Activated T-cell treated with anti-CD3 and anti-CD28 coated beads, Interleukin-2, amount 50 U/mL, for 48 hours (primary cell): ENCODE measurements around the gene LUZP1.

Source experiments
- DNase-seq, 2 experiments: peaks; one replicate each; pipeline ENCODE4 v3.0.0-alpha.2; 2020

Gene LUZP1

DNA sequence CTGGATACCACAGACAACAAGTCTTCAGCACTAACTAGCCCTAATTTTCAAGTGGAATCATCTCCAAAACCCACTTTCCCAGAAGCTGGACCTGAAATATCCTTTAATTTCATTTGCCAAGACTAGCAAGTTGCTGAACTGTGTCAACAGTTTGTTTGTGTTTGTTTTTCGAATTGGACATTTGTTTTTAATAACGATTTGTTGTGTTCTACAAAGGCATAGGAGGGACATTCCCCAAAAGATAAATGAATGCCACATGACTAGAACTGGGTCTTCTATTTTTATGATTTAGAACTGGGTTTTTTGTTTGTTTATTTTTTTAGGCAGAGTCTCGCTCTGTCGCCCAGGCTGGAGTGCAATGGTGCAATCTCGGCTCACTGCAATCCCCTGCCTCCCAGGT lies 17.9 kb downstream of the LUZP1 start:
- DNase-seq: no peak

DNA sequence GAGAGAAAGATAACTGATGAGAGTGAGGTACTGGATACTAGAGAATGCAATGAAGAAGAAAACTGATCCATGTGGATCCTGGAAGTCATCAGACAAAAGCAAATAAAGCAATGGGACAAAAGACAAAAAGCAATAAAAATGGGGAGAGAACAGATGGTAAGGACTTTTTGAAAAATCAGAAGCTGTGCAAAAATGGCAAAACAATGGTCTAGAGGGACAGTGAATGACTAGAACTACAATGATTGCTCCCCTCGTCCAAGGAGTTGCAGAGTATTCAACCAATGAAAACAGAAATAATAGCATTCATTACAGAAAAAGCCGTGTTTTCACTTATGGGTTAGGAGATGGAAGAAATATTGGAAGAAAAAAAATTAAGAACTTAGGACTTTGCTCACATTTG lies 18.5 kb downstream of the LUZP1 start:
- no peak for DNase-seq

DNA sequence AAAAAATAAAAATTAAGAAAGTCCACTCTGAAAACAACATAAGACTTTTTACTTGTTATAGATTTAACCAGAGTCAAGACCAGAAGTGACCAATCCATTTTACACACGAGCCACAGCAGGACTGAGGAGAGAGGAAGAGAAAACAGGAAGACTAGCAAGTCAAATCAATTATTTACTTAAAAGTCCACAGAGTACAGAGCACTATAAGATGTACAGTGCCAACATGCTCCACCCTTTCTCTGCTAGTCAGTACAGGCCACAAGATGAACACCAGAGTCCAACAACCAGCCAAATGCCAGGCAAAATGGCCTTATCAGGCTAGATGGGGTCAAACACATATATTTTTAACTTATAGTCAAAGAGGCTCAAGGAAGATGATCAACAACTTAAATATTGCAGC lies 19.5 kb downstream of the LUZP1 start:
- no peak for DNase-seq

DNA sequence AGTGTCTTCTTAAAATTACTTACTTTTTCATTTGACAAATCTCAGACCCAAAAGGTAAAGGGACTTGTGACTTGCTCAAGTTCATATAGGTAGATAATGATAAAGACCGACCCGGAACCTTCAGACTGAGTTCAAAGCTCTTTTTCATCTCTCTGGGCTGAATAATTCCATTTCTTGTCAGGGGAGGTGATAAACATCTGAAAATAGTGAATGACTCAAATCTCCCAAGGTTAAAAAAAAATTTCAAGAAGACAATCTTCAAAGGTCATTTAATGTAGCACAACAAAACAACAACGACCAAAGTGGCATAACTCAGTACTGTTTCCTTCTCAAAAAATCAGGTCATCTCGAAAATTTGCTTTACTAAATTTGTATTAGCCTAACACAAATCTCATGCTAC lies 20.6 kb downstream of the LUZP1 start:
- no peak for DNase-seq

DNA sequence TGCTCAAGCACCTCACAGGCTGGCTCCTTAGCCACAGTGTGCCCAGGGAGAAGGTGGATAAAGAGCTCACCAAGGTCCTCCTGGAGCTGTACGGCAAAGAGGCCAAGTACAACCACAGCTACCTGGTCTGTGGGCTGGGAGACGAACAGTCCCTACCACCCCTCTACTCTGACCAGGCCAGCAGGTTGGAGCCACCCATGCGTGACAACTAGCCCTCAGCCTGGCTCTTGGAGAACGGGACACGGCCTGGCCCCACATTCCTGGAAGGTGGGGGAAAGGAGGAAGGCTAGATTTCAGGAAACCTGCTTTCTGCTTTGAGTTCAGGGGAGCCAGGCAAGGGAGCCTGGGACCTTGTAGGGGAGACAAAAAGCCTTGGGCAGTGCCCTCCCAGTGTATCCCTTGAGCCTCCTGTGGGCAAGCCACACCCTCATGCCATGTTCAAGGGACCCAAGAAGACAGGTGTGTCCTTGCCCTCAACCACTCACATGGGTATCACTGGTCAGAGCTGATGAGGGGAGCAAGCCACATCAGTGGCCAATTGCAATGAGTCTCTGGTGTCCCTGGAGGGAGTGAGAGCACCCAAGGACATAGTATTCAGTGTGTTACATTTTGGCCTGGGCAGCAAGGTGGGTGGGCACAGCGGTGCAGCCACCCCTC lies 27.6 kb downstream of the LUZP1 start:
- no peak for DNase-seq

DNA sequence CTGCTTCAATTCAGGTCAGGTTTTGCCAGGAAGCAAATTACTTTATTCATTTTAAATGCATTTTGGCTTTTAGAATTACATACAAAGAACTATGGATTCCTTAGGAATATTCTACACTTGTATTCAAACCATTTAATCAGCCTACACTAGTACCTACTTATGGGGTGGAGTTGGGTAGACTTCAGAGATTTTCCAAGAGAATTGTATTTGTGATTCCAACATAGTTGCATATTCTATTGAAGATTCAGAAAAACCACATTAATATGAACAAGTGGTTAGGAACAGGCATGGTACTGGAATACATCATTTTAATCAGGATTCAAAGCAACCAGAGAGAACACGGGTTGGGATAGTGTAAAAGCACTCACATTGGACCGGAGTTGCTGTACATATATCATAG lies 33.4 kb downstream of the LUZP1 start:
- DNase-seq: no peak

DNA sequence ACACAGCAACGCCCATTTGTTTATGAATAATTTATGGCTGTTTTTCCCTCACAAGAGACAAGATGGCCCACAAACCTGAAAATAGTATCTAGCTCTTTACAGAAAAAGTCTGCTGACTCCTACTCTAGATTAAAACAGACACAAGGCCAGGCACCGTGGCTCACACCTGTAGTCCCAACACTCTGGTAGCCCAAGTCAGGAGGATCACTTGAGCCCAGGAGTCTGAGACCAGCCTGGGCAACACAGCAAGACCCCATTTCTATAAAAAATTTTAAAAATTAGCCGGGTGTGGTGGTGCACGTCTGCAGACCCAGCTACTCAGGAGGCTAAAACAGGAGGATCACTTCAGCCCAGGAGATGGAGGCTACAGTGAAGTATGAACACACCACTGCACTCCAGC lies 34.6 kb downstream of the LUZP1 start:
- no peak for DNase-seq

DNA sequence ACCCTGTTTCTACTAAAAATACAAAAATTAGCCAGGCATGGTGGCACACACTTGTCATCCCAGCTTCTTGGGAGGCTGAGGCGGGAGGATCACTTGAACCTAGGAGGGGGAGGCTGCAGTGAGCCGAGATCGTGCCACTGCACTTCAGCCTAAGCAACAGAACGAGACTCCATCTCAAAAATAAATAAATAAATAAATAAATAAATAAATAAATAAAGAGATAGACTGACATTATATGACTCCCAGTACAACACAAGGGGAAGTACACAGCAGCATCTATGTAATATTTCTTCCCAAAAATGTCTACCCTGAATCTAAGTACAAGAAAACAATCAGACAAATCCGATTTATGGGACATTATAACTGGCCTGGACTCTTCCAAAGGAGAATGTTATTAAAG lies 35.1 kb downstream of the LUZP1 start:
- no peak for DNase-seq

DNA sequence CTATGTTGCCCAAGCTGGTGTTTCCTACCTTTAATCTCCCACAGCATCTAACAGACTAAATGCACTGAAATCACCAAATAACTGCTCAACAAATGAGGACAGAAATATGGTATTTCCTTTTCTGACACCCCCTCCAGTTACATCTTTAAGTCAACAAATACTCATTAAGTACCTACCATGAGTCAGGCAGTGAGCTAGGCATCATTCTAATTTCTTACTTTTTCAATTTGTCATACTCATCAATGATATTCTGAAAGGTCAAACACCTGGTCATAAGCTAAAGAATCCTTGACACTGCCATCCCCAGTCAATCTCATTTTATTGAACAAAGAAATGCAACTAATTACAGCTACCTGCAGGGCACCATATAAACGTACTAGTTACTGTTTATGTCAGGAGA lies 36.6 kb downstream of the LUZP1 start:
- DNase-seq: no peak

DNA sequence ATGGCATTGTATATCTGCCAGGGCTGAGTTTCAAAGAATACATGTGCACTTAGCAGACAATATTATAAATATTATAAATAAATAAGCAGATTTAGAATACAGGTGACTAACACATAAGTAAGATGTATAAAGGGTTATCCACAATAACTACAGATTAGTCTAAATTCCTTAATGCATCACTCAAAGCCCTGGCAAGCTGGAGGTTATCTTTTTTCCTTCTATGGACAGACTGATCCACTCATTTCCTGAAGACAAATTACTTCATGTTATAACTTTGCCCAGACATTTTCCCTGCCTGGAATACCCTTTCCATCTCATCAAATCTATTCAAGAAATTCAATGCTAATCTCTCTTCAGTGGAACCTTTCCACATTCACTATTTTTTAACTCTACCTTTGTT lies 38.8 kb downstream of the LUZP1 start:
- no peak for DNase-seq

DNA sequence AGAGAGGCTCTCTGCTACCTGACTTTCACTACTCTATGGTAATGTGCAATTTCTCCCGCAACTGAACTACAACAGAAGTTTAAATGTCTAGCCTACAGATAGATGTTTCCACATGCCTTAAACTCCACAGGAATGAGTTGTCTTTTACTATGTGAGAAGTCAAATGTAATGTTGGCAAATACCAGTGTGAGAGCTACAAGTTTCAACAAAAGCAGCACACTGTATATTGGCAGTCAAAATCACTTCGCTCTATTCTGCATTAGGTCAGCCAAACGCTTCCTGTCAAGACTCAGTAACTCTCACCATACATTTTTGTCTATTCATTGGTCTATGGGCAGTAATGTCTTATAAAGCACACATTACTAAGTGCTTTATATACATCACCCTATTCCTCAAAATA lies 41.9 kb downstream of the LUZP1 start:
- DNase-seq: no peak

DNA sequence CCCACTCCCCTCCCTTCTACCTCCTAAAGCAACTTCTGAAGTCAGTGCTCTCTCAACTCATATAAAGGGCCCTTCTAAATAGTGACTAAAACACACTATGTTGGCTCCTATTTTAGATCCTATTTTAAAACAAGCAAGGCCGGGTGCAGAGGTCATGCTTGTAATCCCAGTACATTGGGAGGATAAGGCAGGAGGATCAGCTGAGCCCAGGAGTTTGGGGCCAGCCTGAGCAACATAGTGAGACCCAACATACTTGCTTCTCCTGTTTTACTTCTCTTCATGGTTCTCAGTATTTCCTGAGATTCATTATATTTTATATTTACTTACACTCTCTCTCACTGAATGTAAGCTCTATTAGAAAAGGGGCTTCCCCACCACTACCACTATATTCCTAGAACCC lies 42.5 kb downstream of the LUZP1 start:
- DNase-seq: no peak

DNA sequence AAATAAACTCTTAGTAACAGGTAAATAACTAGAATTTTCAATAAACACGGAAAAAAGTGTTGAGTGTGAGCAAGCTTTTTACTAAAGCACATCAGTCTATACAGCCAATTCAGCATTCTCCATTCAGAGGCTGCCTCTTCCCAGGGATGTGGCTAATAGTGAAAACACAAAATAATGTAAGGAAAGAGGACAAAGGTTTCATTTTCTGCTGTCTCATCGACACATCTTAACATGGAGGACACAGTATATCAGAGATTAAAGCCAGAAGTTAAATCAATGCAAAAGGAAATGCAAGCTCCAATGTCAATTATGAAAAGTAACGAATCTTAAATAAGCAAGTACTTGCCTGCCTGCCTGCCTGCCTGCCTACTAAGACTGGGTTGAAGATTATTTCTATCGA lies 43.2 kb downstream of the LUZP1 start:
- DNase-seq: no peak

DNA sequence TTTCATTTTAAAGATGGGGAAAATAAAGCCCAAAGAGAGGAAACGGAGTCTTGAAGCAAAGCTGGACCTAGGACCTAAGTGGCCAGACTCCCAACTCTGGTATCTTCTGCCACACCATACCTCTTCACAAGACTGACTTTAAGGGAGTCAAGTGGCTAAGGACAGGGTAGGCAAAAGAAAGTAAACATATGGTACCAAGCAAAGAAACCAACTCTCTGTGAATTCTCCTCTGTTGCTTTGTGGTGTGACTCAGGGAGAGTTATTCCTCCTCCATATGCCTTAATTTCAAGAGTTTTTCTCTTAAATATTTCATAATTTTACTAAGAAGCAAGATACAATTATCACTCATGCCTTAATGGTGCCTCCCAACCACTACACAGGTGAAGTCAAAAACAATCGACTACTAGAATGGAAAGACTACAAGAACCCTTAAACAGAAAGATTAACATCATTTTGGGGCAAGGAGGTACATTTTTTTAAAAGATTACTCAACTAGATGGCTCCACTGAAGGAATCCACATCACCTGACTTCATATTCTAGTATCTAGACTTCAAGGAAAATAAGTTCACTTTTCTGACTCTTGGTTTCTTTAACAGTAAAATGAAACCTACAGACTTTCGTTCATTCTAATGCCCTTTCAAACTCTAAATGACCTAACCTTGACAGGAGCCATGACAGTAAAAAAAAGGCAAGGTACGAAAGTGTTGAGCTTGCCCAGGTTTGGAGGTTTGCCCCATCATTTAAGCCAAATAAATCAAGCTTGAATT lies 44.2 kb downstream of the LUZP1 start:
- no peak for DNase-seq

DNA sequence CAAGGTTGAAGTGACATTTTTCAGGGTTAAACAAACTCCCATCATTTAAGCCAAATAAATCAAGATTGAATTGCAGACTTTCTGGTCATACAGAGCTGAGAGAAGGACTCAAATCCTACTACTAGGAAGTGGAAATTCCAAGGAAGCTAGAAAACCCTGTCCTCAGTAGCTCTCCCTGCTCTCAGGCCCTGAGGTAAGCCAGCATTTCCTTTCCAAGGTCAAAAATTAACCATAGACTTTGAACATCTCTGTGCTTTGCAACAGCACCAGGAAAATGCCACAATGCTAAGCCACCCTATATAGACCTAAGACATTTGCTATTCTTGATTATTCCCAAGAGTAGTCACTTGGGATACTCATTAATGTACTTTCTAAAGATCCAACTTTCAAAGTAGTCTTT lies 45.1 kb downstream of the LUZP1 start:
- DNase-seq: no peak

DNA sequence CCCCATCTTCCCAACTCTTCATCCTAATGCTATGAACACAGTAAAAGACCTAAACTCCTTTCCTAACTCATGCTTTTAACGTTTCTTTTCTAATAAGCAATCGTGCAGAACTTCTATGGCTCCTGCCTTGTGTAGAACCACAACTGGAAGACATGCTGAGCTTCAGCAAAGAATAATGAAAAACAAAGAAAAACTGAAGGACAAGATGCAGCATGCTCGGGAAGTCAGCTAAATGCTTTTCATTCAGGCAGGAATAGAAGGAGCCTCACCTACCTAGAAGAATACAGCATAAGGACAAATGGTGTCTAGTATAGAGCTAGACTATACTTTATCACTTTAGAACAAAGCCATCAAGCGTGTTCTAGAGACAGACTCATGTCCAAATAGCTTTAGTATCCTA lies 45.9 kb downstream of the LUZP1 start:
- DNase-seq: no peak

DNA sequence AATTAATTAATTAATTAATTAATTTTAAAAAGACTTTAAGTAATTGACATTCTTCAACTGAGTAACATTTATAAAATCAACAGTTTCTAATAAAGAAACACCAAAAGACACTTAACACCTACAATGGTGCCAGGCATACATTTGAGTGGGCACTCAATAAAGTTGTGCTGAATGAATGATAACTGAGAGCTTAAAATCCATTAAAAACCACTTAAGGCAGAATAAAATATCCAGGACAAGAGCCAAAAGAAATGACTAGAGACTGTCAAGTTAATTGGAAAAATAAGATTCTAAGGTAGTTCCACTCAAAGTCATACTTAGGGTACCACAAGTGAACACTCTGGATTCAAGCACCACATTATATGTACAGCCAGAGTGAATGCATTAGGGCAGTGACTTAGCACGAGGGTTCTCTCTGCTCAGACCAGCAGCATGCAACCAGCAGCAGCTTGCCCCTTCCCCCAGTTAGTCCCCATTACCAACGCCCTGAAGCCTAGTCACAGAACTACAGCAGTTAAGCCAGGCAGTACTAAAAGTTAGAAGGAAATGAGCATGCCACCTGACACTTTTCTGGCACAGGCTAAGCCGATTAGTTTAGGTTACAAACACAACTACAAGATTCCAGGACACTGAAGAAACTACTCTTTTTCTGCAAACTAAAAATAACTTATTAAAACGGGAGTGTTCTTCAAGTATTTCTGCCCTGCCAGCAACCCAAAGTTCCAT lies 46.5 kb downstream of the LUZP1 start:
- no peak for DNase-seq

DNA sequence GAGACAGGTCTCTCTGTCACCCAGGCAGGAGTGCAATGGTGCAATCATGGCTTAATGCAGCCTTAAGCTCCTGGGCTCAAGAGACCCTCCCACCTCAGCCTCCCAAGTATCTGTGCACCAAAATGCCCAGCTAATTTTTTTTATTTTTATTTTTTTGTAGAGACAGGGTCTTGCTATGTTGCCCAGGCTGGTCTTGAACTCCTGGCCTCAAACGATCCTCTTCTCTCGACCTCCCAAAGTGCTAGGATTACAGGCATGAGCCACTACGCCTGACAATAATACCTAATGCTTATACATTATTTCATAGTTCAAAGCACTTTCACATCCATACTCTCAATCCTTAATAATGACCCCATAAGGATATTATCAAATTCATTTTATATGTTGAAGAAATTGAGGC lies 48.3 kb downstream of the LUZP1 start:
- DNase-seq: no peak

DNA sequence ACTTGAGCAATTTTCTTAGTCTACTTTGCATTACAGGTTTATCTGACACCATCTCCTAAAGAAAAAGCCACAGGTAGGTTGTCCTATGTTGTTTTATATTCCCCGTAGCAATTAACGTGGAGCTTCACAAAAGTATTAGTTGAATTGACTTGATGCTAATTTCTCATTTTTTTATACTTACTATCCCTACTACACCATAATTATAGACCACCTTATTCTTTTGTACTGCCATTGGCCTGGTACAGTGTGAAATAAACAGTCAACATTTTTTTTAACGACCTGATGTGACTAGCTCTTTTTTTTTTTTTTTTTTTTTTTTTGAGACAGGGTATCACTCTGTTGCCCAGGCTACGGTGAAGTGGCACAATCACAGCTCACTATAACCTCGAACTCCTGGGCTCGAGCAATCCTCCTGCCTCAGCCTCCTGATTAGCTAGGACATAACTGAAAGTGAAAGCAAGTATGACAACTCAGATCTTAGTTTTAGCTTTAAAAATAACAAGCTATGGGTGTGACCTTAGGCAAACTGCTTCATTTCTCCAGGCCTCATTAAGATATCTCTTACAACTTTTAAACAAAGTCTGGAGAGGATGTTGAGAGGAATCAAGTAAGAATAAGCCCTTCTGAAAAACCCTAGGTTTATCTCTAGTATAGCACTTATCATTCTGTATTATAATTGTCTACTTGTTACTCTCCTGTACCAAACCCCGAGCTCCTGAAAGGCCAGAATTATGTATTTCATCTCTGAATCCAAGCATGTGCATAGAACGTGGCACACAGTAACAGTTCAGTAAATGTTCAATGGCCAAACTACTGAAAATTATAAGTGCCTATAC lies 49.5 kb downstream of the LUZP1 start:
- no peak for DNase-seq

DNA sequence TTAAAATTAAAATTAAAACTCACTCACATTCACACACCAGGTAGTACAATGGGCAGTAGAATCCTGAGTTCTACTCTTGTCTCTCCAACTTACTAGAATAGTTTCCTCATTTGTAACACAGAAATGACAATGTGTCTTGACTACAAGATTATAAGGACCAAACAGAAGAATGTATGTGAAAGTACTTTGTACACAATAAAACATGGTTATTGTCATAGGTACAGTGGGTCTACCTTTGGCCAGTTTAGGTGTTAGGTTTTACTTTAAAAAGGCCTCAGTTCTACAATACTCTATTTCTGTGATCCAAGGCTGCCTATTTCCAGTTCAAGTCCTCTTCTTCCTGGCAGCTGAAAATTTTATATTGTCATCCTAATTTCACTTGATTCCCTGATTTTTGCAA lies 50.2 kb downstream of the LUZP1 start:
- DNase-seq: no peak

DNA sequence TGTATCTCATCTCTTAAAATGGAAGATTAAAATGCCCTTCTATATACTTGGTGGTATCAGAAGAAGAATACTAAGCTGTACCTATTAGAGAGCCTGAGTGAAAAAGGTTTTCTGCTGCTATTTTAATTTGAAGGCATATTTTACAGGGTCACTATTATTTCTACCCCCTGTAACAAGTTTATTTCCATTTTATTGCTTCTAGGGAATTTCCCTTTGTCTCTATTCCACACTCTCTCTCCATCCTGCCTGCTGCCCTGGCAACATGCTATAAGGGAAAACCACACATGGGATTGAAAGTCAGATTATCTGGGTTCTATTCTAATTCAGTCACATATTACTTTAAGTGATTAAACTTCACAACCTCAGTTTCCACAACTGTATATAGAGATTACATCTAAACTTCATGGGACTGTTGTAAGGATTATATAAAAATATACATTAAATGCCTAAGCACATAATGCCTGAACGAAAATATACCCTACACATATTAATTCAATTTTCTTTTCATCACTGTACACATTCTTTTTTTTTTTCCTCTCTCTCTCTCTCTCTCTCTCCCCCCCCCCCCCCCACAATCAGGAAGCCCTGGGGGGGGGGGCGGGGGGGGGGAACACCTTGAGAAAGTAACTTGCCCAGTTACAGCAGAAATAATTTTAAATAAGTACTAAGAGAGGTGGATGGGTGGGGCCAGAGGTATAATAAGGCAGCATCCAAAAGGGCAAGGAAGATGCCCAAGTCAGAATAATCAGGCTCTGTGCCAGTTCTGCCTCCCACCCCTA lies 51.5 kb downstream of the LUZP1 start:
- DNase-seq: no peak

DNA sequence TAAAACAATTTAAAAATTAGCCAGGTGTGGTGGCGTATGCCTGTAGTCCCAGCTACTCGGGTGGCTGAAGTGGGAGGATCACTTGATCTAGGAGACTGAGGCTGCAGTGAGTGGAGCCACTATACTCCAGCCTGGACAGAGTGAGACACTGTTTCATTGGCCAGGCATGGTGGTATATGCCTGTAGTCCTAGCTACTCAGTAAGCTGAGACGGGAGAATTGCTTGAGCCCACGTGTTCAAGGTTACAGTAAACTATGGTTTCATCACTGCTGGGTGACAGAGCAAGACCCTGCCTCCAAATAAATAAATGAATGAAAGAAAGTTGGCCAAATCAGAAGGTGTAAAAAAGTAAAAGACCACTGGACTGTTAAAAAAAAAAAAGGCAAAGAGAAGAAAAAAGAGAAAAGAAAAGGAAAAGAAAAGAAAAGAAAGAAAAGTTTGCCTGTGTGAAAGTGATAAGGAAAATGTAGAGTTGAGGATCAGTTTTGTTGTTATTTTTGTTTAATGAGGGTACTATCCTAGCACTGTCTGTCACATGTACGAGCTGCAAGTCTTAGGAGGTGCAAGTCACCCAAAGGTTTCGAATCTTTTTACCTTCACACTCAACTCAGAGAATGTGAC lies 52.3 kb downstream of the LUZP1 start:
- no peak for DNase-seq
